DMS153 treated with DMSO at 0.1 percent for 48 hours (cell line): ENCODE measurements around the gene ZBTB7B.
"Not testable (repeated sequence)": the region's sequence is repeated elsewhere in the genome, so short reads cannot be mapped to it uniquely, and the experiment has no call there.

ENCODE experiments used
- DNase-seq: peaks from one replicate; lab custom pipeline; 2025; ENCODE audit not compliant: unreplicated experiment; lab: John Stamatoyannopoulos, UW

Gene ZBTB7B

GRCh38 chr1:154988058-154988954, 14.3 kb upstream of the ZBTB7B start:
- no peak for DNase-seq

GRCh38 chr1:154989195-154989860, 13.3 kb upstream of the ZBTB7B start:
- DNase-seq: no peak

- no peak for DNase-seq
Measured at GRCh38 chr1:154990276-154990675, 12.3 kb upstream of the ZBTB7B start.

- no peak for DNase-seq
Measured at GRCh38 chr1:154992721-154993571, 9.7 kb upstream of the ZBTB7B start.

- DNase-seq: no peak
Measured at GRCh38 chr1:154993572-154994268, 8.9 kb upstream of the ZBTB7B start, which contains the start of gene LENEP. TSS of gene LENEP (plus strand) at chr1:154993586. CDS start at chr1:154993608, 22 bp downstream.

GRCh38 chr1:154994269-154994587, 8.4 kb upstream of the ZBTB7B start:
- no peak for DNase-seq

- no peak for DNase-seq
Measured at GRCh38 chr1:154994591-154994990, 8.0 kb upstream of the ZBTB7B start.

DNA sequence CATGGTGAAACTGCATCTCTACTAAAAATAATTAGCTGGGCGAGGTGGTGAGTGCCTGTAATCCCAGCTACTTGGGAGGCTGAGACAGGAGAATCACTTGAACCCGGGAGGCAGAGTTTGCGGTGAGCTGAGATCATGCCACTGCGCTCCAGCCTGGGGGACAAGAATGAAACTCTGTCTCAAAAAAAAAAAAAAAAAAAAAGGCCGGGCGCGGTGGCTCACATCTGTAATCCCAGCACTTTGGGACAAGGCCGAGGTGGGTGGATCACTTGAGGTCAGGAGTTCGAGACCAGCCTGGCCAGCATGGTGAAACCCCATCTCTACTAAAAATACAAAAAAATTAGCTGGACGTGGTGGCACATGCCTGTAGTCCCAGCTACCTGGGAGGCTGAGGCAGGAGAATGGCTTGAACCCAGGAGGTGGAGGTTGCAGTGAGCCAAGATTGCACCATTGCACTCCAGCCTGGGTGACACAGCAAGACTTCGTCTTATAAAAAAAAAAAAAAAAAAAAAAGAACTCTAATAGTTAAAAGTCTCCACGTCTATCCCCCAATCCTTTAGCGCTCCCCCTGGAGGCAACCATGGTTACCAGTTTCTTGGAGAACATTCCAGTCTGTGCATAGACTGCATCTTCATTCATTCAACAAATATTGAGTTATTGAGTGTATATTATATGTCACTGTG, 7.2 kb upstream of the ZBTB7B start:
- DNase-seq: not testable (repeated sequence)

- no peak for DNase-seq
Measured at GRCh38 chr1:154996966-154997701, 5.5 kb upstream of the ZBTB7B start.

- DNase-seq: no peak
Measured at GRCh38 chr1:154998201-154998780, 4.3 kb upstream of the ZBTB7B start.

- peak; percentile 71 for DNase-seq
Measured at GRCh38 chr1:154998818-154999570, 3.6 kb upstream of the ZBTB7B start.

DNA sequence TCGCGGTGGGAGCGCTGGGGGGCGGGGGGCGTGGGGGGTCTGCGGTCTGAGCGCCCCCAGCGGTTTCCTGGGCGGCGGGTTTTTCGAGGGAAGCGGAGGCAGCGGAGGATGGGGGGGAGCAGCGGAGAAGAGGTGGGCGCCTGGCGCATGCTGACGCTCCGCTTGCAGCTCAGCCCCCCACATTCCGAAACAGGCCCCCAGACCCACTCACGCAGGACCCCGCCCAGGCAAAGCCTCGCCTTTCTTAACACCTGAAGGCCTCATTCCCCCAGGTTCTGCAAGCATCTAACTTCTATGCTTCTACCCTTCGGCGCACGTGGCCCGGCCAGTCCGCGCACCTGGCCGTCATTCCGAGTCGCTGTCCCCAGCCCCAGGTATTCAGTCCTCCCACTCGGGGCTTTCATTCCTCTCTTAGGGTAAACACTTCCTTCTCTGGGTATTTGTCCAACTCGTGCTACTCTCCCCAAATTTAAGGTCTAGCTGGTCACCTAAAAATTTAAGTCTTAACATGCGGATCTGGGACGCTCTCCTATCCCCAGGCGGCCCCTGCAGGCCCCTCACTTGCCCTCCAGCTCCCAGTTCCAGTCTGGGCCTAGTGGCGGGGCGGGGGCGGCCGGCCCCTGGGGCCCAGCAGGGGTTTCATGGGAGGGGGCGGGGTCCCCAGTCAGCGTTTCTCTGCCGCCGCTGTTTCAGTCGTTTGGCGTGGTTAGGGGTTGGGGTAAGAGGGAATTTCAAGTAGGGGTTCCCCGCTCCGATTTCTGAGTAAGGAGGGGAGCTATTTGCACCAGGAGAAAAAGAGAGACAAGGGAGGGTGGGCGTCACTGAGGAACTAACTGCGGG, 2.8 kb upstream of the ZBTB7B start:
- DNase-seq: peak; percentile 79

GRCh38 chr1:155000411-155000725, 2.2 kb upstream of the ZBTB7B start:
- peak; percentile 79 for DNase-seq

DNA sequence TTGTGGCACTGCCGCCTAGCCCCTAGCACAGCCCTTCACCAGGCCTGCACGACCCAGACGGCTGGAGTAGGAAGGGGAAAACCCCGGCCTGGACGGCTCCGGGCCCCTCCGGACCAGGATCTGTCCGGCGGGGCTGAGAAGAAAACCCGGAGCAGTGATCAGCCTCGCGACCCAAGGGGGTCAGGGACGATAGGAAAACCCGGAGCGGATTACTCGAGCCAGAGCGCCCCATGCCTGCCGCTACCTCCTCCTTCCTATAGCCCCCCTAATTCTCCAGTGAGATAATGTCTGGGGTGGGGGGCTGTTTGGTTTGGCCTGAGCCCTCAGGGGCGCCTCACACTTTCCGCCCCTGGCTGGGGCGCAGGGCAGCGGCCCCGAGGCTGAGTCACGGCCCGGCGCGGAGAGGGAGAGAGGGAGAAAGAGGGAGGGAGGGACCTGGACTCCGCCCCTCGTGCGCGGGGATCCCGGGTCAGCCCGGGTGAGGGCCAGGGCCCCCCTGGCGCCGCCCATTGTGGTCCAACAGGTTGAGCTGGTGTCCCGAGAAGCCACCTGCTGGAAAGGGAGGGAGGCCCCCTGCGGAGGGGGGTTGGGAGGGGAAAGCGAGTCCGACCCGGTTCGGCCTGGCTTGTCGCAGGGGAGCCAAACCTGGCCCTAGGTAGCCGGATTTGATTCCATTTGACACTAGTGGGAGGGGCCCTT, 1.7 kb upstream of the ZBTB7B start:
- peak; percentile 97 for DNase-seq

GRCh38 chr1:155001425-155001674, 1.3 kb upstream of the ZBTB7B start:
- no peak for DNase-seq

- peak; percentile 100 for DNase-seq
Measured at GRCh38 chr1:155001675-155002463, 733 bp upstream of the ZBTB7B start.
